Measurements from ENCODE around the gene SNN.

The SNN gene

GRCh38 chr16:11725457-11725856 lies 57.2 kb downstream of the SNN start:
- H3K27ac ChIP-seq = no peak overlapping the region
- no peak for DNase-seq (ENCODE audit: low read depth, low spot score)

- no peak overlapping the region for H3K27ac ChIP-seq
- no peak for DNase-seq (ENCODE audit: low read depth, low spot score)
Measured at GRCh38 chr16:11726008-11726407, 57.8 kb downstream of the SNN start.

- DNase-seq (ENCODE audit: low read depth, low spot score) = no peak
- H3K27ac ChIP-seq = no peak overlapping the region
Measured at GRCh38 chr16:11727796-11728543, 59.7 kb downstream of the SNN start.

All from epithelial cell of prostate (primary cell).